SK-N-SH (cell line): ENCODE results near the gene RELN. TPM values are rescaled to one million over a fixed set of nuclear protein-coding genes. Genes with fewer than 3 reads are reported as not detected.

Experiments used
- CTCF ChIA-PET: fragments of 300-600, 350-600 bp; formaldehyde crosslinking; extraction: SDS; loops from one replicate; lab custom pipeline; 2021; lab: Yijun Ruan, JAX
- POLR2A ChIA-PET: fragments of 350-600 bp; sonication (Branson Sonifier 250); formaldehyde crosslinking; extraction: SDS; loops from one replicate; lab custom pipeline; 2020; ENCODE audit warnings: antibody characterized with exemption, inconsistent platforms; lab: Yijun Ruan, JAX
- DNase-seq: peaks from one replicate; pipeline ENCODE4 v3.0.0; 2012
- H2AFZ ChIP-seq: fragments of 200-600 bp; sonication (generic); 2 replicates; pipeline ENCODE4 v1.8.1; 2016; ENCODE audit warnings: antibody characterized with exemption, mild to moderate bottlenecking, low read depth
- H3F3A ChIP-seq: fragments of 200-600 bp; sonication (generic); replicated peaks from 2 replicates; pipeline ENCODE3; 2016; ENCODE audit warnings: antibody characterized with exemption, mild to moderate bottlenecking; ENCODE audit not compliant: insufficient read depth
- H3K27ac ChIP-seq, 2 experiments: fragments of 200-500 bp in 1 of 2; fragments of 200-600 bp in 1 of 2; sonication (Bioruptor generic) in 1 of 2; sonication (generic), shearing (Covaris generic) in 1 of 2; 2 replicates each; pipeline versions ENCODE4 v1.5.1 to v1.6.1; 2014 to 2016; ENCODE audit warnings: low read depth in 2 of 2, inconsistent platforms in 1 of 2, low read length in 1 of 2, mild to moderate bottlenecking in 1 of 2, mixed read lengths in 1 of 2
- H3K27me3 ChIP-seq: fragments of 200-600 bp; sonication (generic), shearing (Covaris generic); 2 replicates; pipeline ENCODE4 v1.6.1; 2016; ENCODE audit warnings: mixed run types; ENCODE audit not compliant: insufficient read depth
- H3K36me3 ChIP-seq, 2 experiments: fragments of 200-500 bp in 1 of 2; fragments of 200-600 bp in 1 of 2; sonication (Bioruptor generic) in 1 of 2; sonication (generic) in 1 of 2; replicated peaks in 1 of 2; 2 replicates each; pipeline versions ENCODE3 to v1.5.1; 2014 to 2016; ENCODE audit warnings: low read length in 1 of 2, mild to moderate bottlenecking in 1 of 2; ENCODE audit not compliant: insufficient read depth in 2 of 2, control insufficient read depth in 1 of 2
- H3K4me1 ChIP-seq, 2 experiments: fragments of 200-500 bp in 1 of 2; fragments of 200-600 bp in 1 of 2; sonication (Bioruptor generic) in 1 of 2; sonication (generic), shearing (Covaris generic) in 1 of 2; 2 replicates each; pipeline versions ENCODE4 v1.5.1 to v1.6.1; 2014 to 2016; ENCODE audit warnings: low read depth in 1 of 2, low read length in 1 of 2, mixed run types in 1 of 2; ENCODE audit not compliant: insufficient read depth in 2 of 2, control insufficient read depth in 1 of 2
- H3K4me2 ChIP-seq: fragments of 200-600 bp; sonication (generic), shearing (Covaris generic); 2 replicates; pipeline ENCODE4 v1.6.1; 2017; ENCODE audit warnings: mixed run types
- H3K4me3 ChIP-seq, 2 experiments: fragments of 200-500 bp in 1 of 2; fragments of 200-600 bp in 1 of 2; sonication (Bioruptor generic) in 1 of 2; sonication (generic), shearing (Covaris generic) in 1 of 2; 2 replicates each; pipeline versions ENCODE4 v1.5.1 to v1.8.1; 2014 to 2016; ENCODE audit warnings: low read depth in 2 of 2, inconsistent platforms in 1 of 2, low read length in 1 of 2, mild to moderate bottlenecking in 1 of 2, mixed read lengths in 1 of 2, moderate library complexity in 1 of 2
- H3K79me2 ChIP-seq: fragments of 200-600 bp; sonication (generic); 2 replicates; pipeline ENCODE4 v1.8.1; 2017; ENCODE audit warnings: mild to moderate bottlenecking; ENCODE audit not compliant: insufficient read depth
- H3K9ac ChIP-seq: fragments of 200-600 bp; sonication (generic); 2 replicates; pipeline ENCODE4 v1.6.1; 2017; ENCODE audit warnings: mixed run types
- H3K9me2 ChIP-seq: fragments of 200-600 bp; sonication (generic); 2 replicates; pipeline ENCODE4 v1.6.1; 2017; ENCODE audit warnings: mixed run types
- H3K9me3 ChIP-seq: fragments of 200-600 bp; sonication (generic); 2 replicates; pipeline ENCODE4 v1.6.1; 2017; ENCODE audit warnings: mixed run types, mild to moderate bottlenecking, moderate library complexity
- H4K20me1 ChIP-seq: fragments of 200-600 bp; sonication (generic); 2 replicates; pipeline ENCODE4 v1.6.1; 2017; ENCODE audit warnings: mild to moderate bottlenecking, mixed run types; ENCODE audit not compliant: insufficient read depth
- EP300 ChIP-seq, 2 experiments: IDR thresholded peaks; 2 replicates each; pipeline versions ENCODE4 v1.4.0 to v1.6.1; 2012; ENCODE audit warnings: borderline replicate concordance in 1 of 2, low read depth in 1 of 2, low read length in 1 of 2
- EZH2phosphoT487 ChIP-seq: fragments of 200-600 bp; sonication (generic); IDR thresholded peaks from 2 replicates; pipeline ENCODE4 v1.6.1; 2017; ENCODE audit warnings: low read depth, mixed run types, mild to moderate bottlenecking, antibody characterized with exemption, moderate library complexity, borderline replicate concordance
- FOSL2 ChIP-seq: IDR thresholded peaks from 2 replicates; pipeline ENCODE4 v1.4.0; 2012; ENCODE audit warnings: low read depth, mild to moderate bottlenecking, moderate library complexity, borderline replicate concordance
- FOXJ3 ChIP-seq: sonication (generic); formaldehyde crosslinking; IDR thresholded peaks from 2 replicates; pipeline ENCODE4 v1.5.1; 2020; ENCODE audit warnings: mild to moderate bottlenecking, missing genetic modification reagents
- GABPA ChIP-seq: IDR thresholded peaks from 2 replicates; pipeline ENCODE4 v1.4.0; 2012; ENCODE audit warnings: low read depth, mild to moderate bottlenecking
- JUND ChIP-seq: IDR thresholded peaks from 2 replicates; pipeline ENCODE4 v1.4.0; 2012
- MEF2A ChIP-seq: IDR thresholded peaks from 2 replicates; pipeline ENCODE4 v1.4.0; 2012; ENCODE audit warnings: low read depth, borderline replicate concordance
- NRF1 ChIP-seq: IDR thresholded peaks from 2 replicates; pipeline ENCODE4 v1.6.1; 2012; ENCODE audit warnings: low read depth, mild to moderate bottlenecking, low read length
- POLR2AphosphoS5 ChIP-seq: IDR thresholded peaks from 2 replicates; pipeline ENCODE4 v1.6.1; 2012; ENCODE audit warnings: low read depth, low read length
- REST ChIP-seq: IDR thresholded peaks from 2 replicates; pipeline ENCODE4 v1.6.1; 2012; ENCODE audit warnings: mild to moderate bottlenecking, low read depth, low read length, moderate library complexity
- RFX5 ChIP-seq: IDR thresholded peaks from 2 replicates; pipeline ENCODE4 v1.6.1; 2012; ENCODE audit warnings: mild to moderate bottlenecking, improper control_type of control experiment, low read length
- SMC3 ChIP-seq: IDR thresholded peaks from 2 replicates; pipeline ENCODE4 v1.6.1; 2012; ENCODE audit warnings: low read depth, low read length, improper control_type of control experiment
- TAF1 ChIP-seq: IDR thresholded peaks from 2 replicates; pipeline ENCODE4 v1.6.1; 2012; ENCODE audit warnings: low read depth, mild to moderate bottlenecking, low read length, moderate library complexity, borderline replicate concordance
- TCF12 ChIP-seq: IDR thresholded peaks from 2 replicates; pipeline ENCODE4 v1.4.0; 2012
- TEAD4 ChIP-seq: IDR thresholded peaks from 2 replicates; pipeline ENCODE4 v1.4.0; 2012; ENCODE audit warnings: mild to moderate bottlenecking, borderline replicate concordance; ENCODE audit not compliant: insufficient read depth
- YY1 ChIP-seq: IDR thresholded peaks from 2 replicates; pipeline ENCODE4 v1.4.0; 2012; ENCODE audit warnings: low read depth, mild to moderate bottlenecking
- WGBS: methylation state at CpG from one replicate; pipeline ENCODE4 v1.1.6; 2017; ENCODE audit warnings: low lambda C conversion rate; 5-methylcytosine and 5-hydroxymethylcytosine counted together
- polyA plus RNA-seq, 3 experiments: library from polyadenylated mRNA; depleted of rRNA; stranded (reverse); fragments of >200 nt; gene quantifications; 2 replicates each; pipeline ENCODE4 v1.2.3, GENCODE V29; 2012
- TF ChIP-seq, protein P1 (sequence below): IDR thresholded peaks from 2 replicates; pipeline ENCODE4 v1.4.0; 2012; ENCODE audit warnings: low read depth, borderline replicate concordance
- TF ChIP-seq, protein P2 (sequence below): fragments of 150-350 bp; IDR thresholded peaks from 2 replicates; pipeline ENCODE4 v1.6.1; 2017; ENCODE audit warnings: antibody characterized with exemption, low read length, low read depth, borderline replicate concordance
- TF ChIP-seq, protein P3 (sequence below): fragments of 200-600 bp; sonication (generic); IDR thresholded peaks from 2 replicates; pipeline ENCODE4 v1.6.1; 2017; ENCODE audit warnings: antibody characterized with exemption, mild to moderate bottlenecking, moderate library complexity
- TF ChIP-seq, protein P4 (sequence below): IDR thresholded peaks from 2 replicates; pipeline ENCODE4; 2012

The RELN gene
- polyA plus RNA-seq, 1 of the 3 experiments (the other 2 are of a cell fraction): 0.02 TPM

- peak; percentile 95 for TF ChIP-seq REST
These were observed 353.3 kb downstream of the RELN start (continued) for GRCh38 chr7:103636153-103636552.

- peaks cover 19% of the 10 kb centered on the region for H3F3A ChIP-seq
- 0 out of 4 replicates have a peak, but pooled peaks of 1 of the 2 experiments have one; percentile 32 for TF ChIP-seq EP300 (IDR thresholded peaks at IDR 0.05; ENCODE audit: borderline replicate concordance in 1 of 2, low read depth in 1 of 2, low read length in 1 of 2)
- no peak for TF ChIP-seq RFX5
- no peak for TF ChIP-seq NRF1
- no peak for TF ChIP-seq GABPA
- no peak for TF ChIP-seq FOXJ3 (CRISPR knock-in tag)
- no peak for TF ChIP-seq YY1
- 0 out of 2 replicates have a peak, but pooled peaks have one; percentile 14 for TF ChIP-seq TEAD4
- TF ChIP-seq, protein P1, sequence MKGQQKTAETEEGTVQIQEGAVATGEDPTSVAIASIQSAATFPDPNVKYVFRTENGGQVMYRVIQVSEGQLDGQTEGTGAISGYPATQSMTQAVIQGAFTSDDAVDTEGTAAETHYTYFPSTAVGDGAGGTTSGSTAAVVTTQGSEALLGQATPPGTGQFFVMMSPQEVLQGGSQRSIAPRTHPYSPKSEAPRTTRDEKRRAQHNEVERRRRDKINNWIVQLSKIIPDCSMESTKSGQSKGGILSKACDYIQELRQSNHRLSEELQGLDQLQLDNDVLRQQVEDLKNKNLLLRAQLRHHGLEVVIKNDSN: no peak
- no peak for TF ChIP-seq POLR2AphosphoS5
- no peak for TF ChIP-seq MEF2A
- no peak for TF ChIP-seq EZH2phosphoT487
- TF ChIP-seq FOSL2: peak; percentile 70
- TF ChIP-seq, protein P2, sequence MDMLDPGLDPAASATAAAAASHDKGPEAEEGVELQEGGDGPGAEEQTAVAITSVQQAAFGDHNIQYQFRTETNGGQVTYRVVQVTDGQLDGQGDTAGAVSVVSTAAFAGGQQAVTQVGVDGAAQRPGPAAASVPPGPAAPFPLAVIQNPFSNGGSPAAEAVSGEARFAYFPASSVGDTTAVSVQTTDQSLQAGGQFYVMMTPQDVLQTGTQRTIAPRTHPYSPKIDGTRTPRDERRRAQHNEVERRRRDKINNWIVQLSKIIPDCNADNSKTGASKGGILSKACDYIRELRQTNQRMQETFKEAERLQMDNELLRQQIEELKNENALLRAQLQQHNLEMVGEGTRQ: no peak
- peak; percentile 30; the same call in 1 of the 2 replicates for TF ChIP-seq JUND
- TF ChIP-seq, protein P3, sequence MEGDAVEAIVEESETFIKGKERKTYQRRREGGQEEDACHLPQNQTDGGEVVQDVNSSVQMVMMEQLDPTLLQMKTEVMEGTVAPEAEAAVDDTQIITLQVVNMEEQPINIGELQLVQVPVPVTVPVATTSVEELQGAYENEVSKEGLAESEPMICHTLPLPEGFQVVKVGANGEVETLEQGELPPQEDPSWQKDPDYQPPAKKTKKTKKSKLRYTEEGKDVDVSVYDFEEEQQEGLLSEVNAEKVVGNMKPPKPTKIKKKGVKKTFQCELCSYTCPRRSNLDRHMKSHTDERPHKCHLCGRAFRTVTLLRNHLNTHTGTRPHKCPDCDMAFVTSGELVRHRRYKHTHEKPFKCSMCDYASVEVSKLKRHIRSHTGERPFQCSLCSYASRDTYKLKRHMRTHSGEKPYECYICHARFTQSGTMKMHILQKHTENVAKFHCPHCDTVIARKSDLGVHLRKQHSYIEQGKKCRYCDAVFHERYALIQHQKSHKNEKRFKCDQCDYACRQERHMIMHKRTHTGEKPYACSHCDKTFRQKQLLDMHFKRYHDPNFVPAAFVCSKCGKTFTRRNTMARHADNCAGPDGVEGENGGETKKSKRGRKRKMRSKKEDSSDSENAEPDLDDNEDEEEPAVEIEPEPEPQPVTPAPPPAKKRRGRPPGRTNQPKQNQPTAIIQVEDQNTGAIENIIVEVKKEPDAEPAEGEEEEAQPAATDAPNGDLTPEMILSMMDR: no peak
- no peak for TF ChIP-seq TAF1
- TF ChIP-seq, protein P4, sequence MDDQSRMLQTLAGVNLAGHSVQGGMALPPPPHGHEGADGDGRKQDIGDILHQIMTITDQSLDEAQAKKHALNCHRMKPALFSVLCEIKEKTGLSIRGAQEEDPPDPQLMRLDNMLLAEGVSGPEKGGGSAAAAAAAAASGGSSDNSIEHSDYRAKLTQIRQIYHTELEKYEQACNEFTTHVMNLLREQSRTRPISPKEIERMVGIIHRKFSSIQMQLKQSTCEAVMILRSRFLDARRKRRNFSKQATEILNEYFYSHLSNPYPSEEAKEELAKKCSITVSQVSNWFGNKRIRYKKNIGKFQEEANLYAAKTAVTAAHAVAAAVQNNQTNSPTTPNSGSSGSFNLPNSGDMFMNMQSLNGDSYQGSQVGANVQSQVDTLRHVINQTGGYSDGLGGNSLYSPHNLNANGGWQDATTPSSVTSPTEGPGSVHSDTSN: peak; percentile 41; the same call in 1 of the 2 replicates
- TF ChIP-seq SMC3: no peak
- TF ChIP-seq TCF12: peak; percentile 29; the same call in 1 of the 2 replicates
- H3K27me3 ChIP-seq: no peaks in the 10 kb centered on the region
- no peak overlapping the region for H3K4me2 ChIP-seq
- ChIA-PET CTCF (interaction anchor here (1.6 to 2.2 kb wide), 2 partner anchors 10 to 18 kb away, joined by 3 to 9 read pairs; no protein-coding TSS in a partner anchor), POLR2A (no interaction called here)
- no peaks in the 10 kb centered on the region for H3K9me3 ChIP-seq
- no peak overlapping the region for H3K4me3 ChIP-seq
- peaks cover 0 to 15% of the 10 kb centered on the region in 2 experiments; a peak in 2 of 4 replicates for H3K4me1 ChIP-seq
- WGBS: 42% methylated on average over 1 of the region's 1 CpG
- H3K9me2 ChIP-seq: no peaks in the 10 kb centered on the region
- H3K27ac ChIP-seq: no peak overlapping the region; a peak in 1 of 4 replicates
- H2AFZ ChIP-seq: no peak overlapping the region
- H3K9ac ChIP-seq: no peak overlapping the region
- no peaks in the 10 kb centered on the region for H4K20me1 ChIP-seq
- no peak for DNase-seq
- H3K36me3 ChIP-seq: no peaks in the 10 kb centered on the region
- H3K79me2 ChIP-seq: no peaks in the 10 kb centered on the region
These were observed 356.5 kb downstream of the RELN start for GRCh38 chr7:103632972-103633371.
